Measurements from ENCODE around the gene KCNIP1. TPM values are rescaled to one million over a fixed set of nuclear protein-coding genes. Genes with fewer than 3 reads are reported as not detected.

The KCNIP1 gene
- total RNA-seq, 1 donor from 2014 or later, result 0.45 TPM

DNA sequence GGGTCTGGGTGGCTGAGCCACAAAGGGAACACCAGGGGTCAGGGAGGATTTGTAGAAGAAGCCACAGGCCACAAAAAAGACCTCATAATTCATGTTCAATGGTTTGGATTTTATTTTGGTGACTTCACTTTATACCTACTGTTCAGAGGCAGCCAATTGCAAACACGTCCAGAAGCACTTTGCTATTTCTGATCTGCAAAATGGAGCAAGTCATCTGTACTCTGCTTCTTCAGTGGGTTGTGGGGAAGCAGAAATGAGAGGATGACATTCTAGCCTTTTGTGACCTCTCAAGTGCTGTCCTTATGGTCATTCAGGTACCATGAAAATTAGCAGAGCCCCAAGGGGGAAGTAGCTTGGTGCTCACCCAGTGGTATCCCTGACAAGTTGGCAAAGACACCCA, 2.5 kb upstream of the KCNIP1 start:
- peaks cover 75% of the 10 kb centered on the region for H3K27me3 Mint-ChIP-seq (ENCODE audit: low read depth, unreplicated experiment)
- FAIRE-seq, result no peak
- H3K27me3 ChIP-seq (ENCODE audit: insufficient read depth, low read length), result peaks cover 21% of the 10 kb centered on the region

DNA sequence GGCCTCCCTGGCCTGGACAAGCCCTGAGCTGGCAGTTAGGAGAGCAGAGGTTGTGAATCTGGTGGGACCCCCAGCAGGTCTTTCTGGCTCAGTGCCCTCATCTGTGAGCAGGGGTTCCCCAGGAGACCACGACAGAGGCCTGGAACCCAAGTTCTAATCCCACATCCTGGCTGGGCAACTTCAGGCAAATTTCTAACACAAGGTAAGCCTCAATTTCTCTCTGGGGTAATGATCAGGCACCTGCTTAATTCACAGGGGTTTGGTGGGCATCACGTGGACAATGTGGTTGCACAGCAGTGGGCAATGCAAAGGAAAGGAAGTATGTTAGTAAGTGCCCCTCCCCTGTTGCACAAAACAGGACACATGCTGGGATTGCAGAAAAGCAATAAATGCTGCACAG, 1.9 kb upstream of the KCNIP1 start:
- Histone ChIP-seq H2AFZ (ENCODE audit: low read depth, low read length) (no peak overlapping the region), H3K4me1 (ENCODE audit: insufficient read depth, low read length) (peaks cover 7% of the 10 kb centered on the region), H3K79me2 (ENCODE audit: insufficient read depth, low read length) (no peaks in the 10 kb centered on the region), H3K27ac (ENCODE audit: low read depth, low read length) (no peak overlapping the region), H3K4me3 (ENCODE audit: insufficient read depth, low read depth, low read length) (no peak overlapping the region), H3K36me3 (ENCODE audit: insufficient read depth, low read length) (no peaks in the 10 kb centered on the region), H3K9me3 (ENCODE audit: insufficient read depth, low read depth, low read length) (no peaks in the 10 kb centered on the region), H3K27me3 (ENCODE audit: insufficient read depth, low read length) (peaks cover 25% of the 10 kb centered on the region), H3K4me2 (ENCODE audit: low read length) (no peak overlapping the region), H3K9ac (ENCODE audit: low read length) (no peak overlapping the region), H4K20me1 (ENCODE audit: insufficient read depth, low read length) (no peaks in the 10 kb centered on the region)
- Mint-ChIP-seq H3K4me1 (ENCODE audit: low read depth, unreplicated experiment) (peaks cover 12% of the 10 kb centered on the region), H3K27me3 (ENCODE audit: low read depth, unreplicated experiment) (peaks cover 70% of the 10 kb centered on the region), H3K36me3 (ENCODE audit: low read depth, unreplicated experiment) (peaks cover 2% of the 10 kb centered on the region), H3K4me3 (ENCODE audit: unreplicated experiment) (no peak overlapping the region), H3K27ac (ENCODE audit: unreplicated experiment) (no peak overlapping the region), H3K9me3 (ENCODE audit: unreplicated experiment) (peaks cover 12% of the 10 kb centered on the region)
- DNase-seq (ENCODE audit: low read depth), result no peak
- TF ChIP-seq, protein P1, sequence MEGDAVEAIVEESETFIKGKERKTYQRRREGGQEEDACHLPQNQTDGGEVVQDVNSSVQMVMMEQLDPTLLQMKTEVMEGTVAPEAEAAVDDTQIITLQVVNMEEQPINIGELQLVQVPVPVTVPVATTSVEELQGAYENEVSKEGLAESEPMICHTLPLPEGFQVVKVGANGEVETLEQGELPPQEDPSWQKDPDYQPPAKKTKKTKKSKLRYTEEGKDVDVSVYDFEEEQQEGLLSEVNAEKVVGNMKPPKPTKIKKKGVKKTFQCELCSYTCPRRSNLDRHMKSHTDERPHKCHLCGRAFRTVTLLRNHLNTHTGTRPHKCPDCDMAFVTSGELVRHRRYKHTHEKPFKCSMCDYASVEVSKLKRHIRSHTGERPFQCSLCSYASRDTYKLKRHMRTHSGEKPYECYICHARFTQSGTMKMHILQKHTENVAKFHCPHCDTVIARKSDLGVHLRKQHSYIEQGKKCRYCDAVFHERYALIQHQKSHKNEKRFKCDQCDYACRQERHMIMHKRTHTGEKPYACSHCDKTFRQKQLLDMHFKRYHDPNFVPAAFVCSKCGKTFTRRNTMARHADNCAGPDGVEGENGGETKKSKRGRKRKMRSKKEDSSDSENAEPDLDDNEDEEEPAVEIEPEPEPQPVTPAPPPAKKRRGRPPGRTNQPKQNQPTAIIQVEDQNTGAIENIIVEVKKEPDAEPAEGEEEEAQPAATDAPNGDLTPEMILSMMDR (IDR thresholded peaks at IDR 0.05; ENCODE audit: insufficient read depth, low read depth, low read length), result no peak
- no peak for TF ChIP-seq EZH2 (IDR thresholded peaks at IDR 0.05; ENCODE audit: insufficient read depth, low read length)
- no peak for FAIRE-seq

More for the DNA sequence above, 2.5 kb upstream of the KCNIP1 start:
- H3K27ac ChIP-seq (ENCODE audit: low read depth, low read length), result no peak overlapping the region
- H4K20me1 ChIP-seq (ENCODE audit: insufficient read depth, low read length), result no peaks in the 10 kb centered on the region
- no peak overlapping the region for H3K9ac ChIP-seq (ENCODE audit: low read length)
- no peak overlapping the region for H2AFZ ChIP-seq (ENCODE audit: low read depth, low read length)
- peaks cover 7% of the 10 kb centered on the region for H3K4me1 ChIP-seq (ENCODE audit: insufficient read depth, low read length)
- Mint-ChIP-seq H3K4me1 (ENCODE audit: low read depth, unreplicated experiment) (peaks cover 12% of the 10 kb centered on the region), H3K36me3 (ENCODE audit: low read depth, unreplicated experiment) (peaks cover 2% of the 10 kb centered on the region), H3K4me3 (ENCODE audit: unreplicated experiment) (no peak overlapping the region), H3K27ac (ENCODE audit: unreplicated experiment) (no peak overlapping the region), H3K9me3 (ENCODE audit: unreplicated experiment) (peaks cover 12% of the 10 kb centered on the region)
- DNase-seq (ENCODE audit: low read depth), result no peak
- no peak overlapping the region for H3K4me2 ChIP-seq (ENCODE audit: low read length)
- TF ChIP-seq EZH2 (IDR thresholded peaks at IDR 0.05; ENCODE audit: insufficient read depth, low read length), result no peak
- TF ChIP-seq, protein P1 (IDR thresholded peaks at IDR 0.05; ENCODE audit: insufficient read depth, low read depth, low read length), result no peak
- no peaks in the 10 kb centered on the region for H3K36me3 ChIP-seq (ENCODE audit: insufficient read depth, low read length)
- H3K4me3 ChIP-seq (ENCODE audit: insufficient read depth, low read depth, low read length), result no peak overlapping the region
- no peaks in the 10 kb centered on the region for H3K79me2 ChIP-seq (ENCODE audit: insufficient read depth, low read length)
- no peaks in the 10 kb centered on the region for H3K9me3 ChIP-seq (ENCODE audit: insufficient read depth, low read depth, low read length)

DNA sequence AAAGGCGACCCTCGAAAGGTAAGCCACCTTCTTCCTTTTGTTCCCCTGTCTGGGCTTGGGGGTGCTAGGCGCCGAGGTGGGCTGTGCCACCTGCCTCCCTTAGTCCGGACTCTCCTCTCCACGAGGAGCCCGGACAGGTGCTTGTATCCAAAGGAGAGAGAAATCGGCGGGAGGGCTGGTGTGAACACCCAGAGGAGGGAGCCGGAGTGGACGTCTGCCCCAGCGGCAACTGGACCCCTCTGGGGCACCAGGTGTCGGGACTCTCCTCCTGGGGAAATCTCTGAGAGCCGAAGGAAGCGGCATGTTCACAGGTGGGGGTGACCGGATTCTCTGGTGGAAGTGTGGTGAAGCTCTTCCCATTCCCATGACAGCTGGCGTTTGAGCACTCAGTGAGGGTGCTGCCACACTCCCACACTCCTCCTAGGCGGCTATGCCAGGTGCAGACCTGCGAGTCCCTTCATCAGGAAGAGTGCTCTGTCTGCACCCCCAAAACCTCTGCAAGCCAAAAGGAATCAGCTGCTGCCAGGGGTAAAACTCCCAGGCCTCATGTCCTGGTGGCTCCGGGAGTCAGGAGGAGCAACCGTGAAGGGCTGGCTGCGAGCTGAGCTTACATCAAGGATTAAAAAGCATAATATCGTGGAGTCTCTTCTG, 921 bp downstream of the KCNIP1 start:
- no peaks in the 10 kb centered on the region for H3K79me2 ChIP-seq (ENCODE audit: insufficient read depth, low read length)
- FAIRE-seq (no peak), DNase-seq (ENCODE audit: low read depth) (no peak)
- no peak overlapping the region for H3K27ac ChIP-seq (ENCODE audit: low read depth, low read length)
- peak overlapping the region; percentile 85 for H2AFZ ChIP-seq (ENCODE audit: low read depth, low read length)
- TF ChIP-seq, protein P1 (IDR thresholded peaks at IDR 0.05; ENCODE audit: insufficient read depth, low read depth, low read length), result no peak
- TF ChIP-seq EZH2 (IDR thresholded peaks at IDR 0.05; ENCODE audit: insufficient read depth, low read length), result no peak
- no peaks in the 10 kb centered on the region for H4K20me1 ChIP-seq (ENCODE audit: insufficient read depth, low read length)
- Mint-ChIP-seq H3K4me3 (ENCODE audit: unreplicated experiment) (peak overlapping the region; percentile 69), H3K27ac (ENCODE audit: unreplicated experiment) (no peak overlapping the region), H3K36me3 (ENCODE audit: low read depth, unreplicated experiment) (peaks cover 2% of the 10 kb centered on the region), H3K4me1 (ENCODE audit: low read depth, unreplicated experiment) (peaks cover 18% of the 10 kb centered on the region), H3K27me3 (ENCODE audit: low read depth, unreplicated experiment) (peaks cover 47% of the 10 kb centered on the region), H3K9me3 (ENCODE audit: unreplicated experiment) (peaks cover 12% of the 10 kb centered on the region)
- no peaks in the 10 kb centered on the region for H3K9me3 ChIP-seq (ENCODE audit: insufficient read depth, low read depth, low read length)
- no peak overlapping the region for H3K9ac ChIP-seq (ENCODE audit: low read length)
- H3K4me3 ChIP-seq (ENCODE audit: insufficient read depth, low read depth, low read length), result peak overlapping the region; percentile 46
- H3K4me1 ChIP-seq (ENCODE audit: insufficient read depth, low read length), result no peaks in the 10 kb centered on the region
- H3K27me3 ChIP-seq (ENCODE audit: insufficient read depth, low read length), result peaks cover 23% of the 10 kb centered on the region
- H3K4me2 ChIP-seq (ENCODE audit: low read length), result peak overlapping the region; percentile 80
- no peaks in the 10 kb centered on the region for H3K36me3 ChIP-seq (ENCODE audit: insufficient read depth, low read length)
